ENCODE results near the gene MACROD2. TPM values are rescaled to one million over a fixed set of nuclear protein-coding genes. Genes with fewer than 3 reads are reported as not detected.

MACROD2 gene
- total RNA-seq, 1 experiment from 2014 or later, result 3.7 TPM

DNA sequence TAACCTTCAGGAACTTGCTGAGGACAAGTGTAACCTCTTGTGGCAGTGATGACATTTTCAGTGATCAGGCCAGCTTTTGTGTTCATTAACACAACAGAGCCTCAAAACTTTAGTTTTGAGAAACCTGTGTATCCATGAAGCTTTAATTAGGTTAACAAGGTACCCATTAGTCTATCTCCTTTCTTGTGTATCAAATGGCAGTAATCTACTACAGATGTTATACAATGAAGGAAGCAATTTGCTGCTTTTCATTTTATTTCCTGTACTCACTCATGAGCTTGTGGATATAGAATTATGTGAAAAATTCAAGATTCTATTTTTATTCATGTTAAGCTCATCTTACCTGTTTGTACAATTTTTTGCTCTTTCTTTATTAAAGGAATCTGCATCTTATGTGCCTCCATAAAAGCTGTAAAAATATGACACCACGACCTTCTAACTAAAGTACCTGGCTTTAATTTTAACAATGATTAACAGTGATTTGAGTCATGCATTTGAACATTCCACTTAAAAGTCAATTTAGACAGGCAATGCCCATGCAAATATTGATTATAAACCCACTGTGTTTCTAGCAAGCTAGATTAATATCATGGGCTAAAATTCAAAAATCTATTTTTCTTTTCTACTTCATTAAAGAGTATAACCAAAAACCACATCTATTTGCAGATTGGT is 1680.6 kb downstream of the MACROD2 start:
- no peaks in the 10 kb centered on the region for H3K36me3 ChIP-seq (ENCODE audit: control insufficient read depth in 1 of 2, insufficient read depth in 2 of 2, low read length in 2 of 2)
- ChIA-PET CTCF (no interaction called here), RAD21 (ENCODE audit: low non-redundant PET in 1 of 2, low total read pairs in 2 of 2, uncharacterized antibody in 2 of 2, unreplicated experiment in 2 of 2) (no interaction called here), POLR2A (no interaction called here)
- peaks cover 3% of the 10 kb centered on the region in 2 experiments; a peak in 2 of 4 replicates for H3K9me3 ChIP-seq (ENCODE audit: control insufficient read depth in 1 of 2, insufficient read depth in 1 of 2, low read depth in 1 of 2, low read length in 2 of 2)
- no peaks in the 10 kb centered on the region for H3K27me3 ChIP-seq (ENCODE audit: insufficient read depth, low read length)
- no peaks in the 10 kb centered on the region for H3K9me2 ChIP-seq (ENCODE audit: insufficient read depth)
- intact Hi-C loops (cut with micrococcal nuclease), result no loop called here
- no peaks in the 10 kb centered on the region for H3K4me1 ChIP-seq (ENCODE audit: control insufficient read depth in 1 of 2, insufficient read depth in 2 of 2, low read length in 2 of 2)
- DNase-seq (ENCODE audit: low read depth, low spot score) (no peak), ATAC-seq (no peak)
- H3K27ac ChIP-seq (ENCODE audit: low read depth, low read length), result no peak overlapping the region
- H3K4me2 ChIP-seq (ENCODE audit: low read length), result no peak overlapping the region
- no TSS peak for BruUV-seq (replicated peaks)
- no peak overlapping the region for H3K9ac ChIP-seq (ENCODE audit: low read length)
- TF ChIP-seq ELF1 (IDR thresholded peaks at IDR 0.05; ENCODE audit: borderline replicate concordance, low read depth) (no peak), EZH2phosphoT487 (IDR thresholded peaks at IDR 0.05; ENCODE audit: borderline replicate concordance) (no peak), YY1 (IDR thresholded peaks at IDR 0.05; ENCODE audit: extremely low read depth, insufficient replicate concordance, low read depth, low read length) (no peak), RAD21 (IDR thresholded peaks at IDR 0.05; ENCODE audit: low read depth) (no peak), ZFX (IDR thresholded peaks at IDR 0.05) (no peak), CBX3 (IDR thresholded peaks at IDR 0.05; ENCODE audit: low read depth) (no peak), POLR2AphosphoS5 (IDR thresholded peaks at IDR 0.05; ENCODE audit: low read depth, low read length) (no peak)
- TF ChIP-seq, protein P1, sequence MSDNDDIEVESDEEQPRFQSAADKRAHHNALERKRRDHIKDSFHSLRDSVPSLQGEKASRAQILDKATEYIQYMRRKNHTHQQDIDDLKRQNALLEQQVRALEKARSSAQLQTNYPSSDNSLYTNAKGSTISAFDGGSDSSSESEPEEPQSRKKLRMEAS (IDR thresholded peaks at IDR 0.05), result no peak
- TF ChIP-seq, protein P2, sequence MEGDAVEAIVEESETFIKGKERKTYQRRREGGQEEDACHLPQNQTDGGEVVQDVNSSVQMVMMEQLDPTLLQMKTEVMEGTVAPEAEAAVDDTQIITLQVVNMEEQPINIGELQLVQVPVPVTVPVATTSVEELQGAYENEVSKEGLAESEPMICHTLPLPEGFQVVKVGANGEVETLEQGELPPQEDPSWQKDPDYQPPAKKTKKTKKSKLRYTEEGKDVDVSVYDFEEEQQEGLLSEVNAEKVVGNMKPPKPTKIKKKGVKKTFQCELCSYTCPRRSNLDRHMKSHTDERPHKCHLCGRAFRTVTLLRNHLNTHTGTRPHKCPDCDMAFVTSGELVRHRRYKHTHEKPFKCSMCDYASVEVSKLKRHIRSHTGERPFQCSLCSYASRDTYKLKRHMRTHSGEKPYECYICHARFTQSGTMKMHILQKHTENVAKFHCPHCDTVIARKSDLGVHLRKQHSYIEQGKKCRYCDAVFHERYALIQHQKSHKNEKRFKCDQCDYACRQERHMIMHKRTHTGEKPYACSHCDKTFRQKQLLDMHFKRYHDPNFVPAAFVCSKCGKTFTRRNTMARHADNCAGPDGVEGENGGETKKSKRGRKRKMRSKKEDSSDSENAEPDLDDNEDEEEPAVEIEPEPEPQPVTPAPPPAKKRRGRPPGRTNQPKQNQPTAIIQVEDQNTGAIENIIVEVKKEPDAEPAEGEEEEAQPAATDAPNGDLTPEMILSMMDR (IDR thresholded peaks at IDR 0.05 in 2 of 3, conservative IDR thresholded peaks at IDR 0.05 in 1 of 3; ENCODE audit: borderline replicate concordance in 1 of 3, insufficient read depth in 1 of 3, low read depth in 2 of 3, low read length in 2 of 3), result no peak
- TF ChIP-seq, protein P3, sequence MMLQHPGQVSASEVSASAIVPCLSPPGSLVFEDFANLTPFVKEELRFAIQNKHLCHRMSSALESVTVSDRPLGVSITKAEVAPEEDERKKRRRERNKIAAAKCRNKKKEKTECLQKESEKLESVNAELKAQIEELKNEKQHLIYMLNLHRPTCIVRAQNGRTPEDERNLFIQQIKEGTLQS (IDR thresholded peaks at IDR 0.05), result no peak
- no peak overlapping the region for H2AFZ ChIP-seq (ENCODE audit: low read depth, low read length, poor library complexity, severe bottlenecking)
- no peaks in the 10 kb centered on the region for H3K79me2 ChIP-seq (ENCODE audit: insufficient read depth, low read length)
- no peaks in the 10 kb centered on the region for H4K20me1 ChIP-seq (ENCODE audit: insufficient read depth)
- no peak overlapping the region for H3K4me3 ChIP-seq (replicated peaks in 1 of 2; ENCODE audit: low read depth in 1 of 2, low read length in 2 of 2)

Measured in HCT116 (cell line).